Heart left ventricle (tissue), 16 donors: Measurements from ENCODE around the gene CCDC50. TPM values are rescaled to one million over a fixed set of nuclear protein-coding genes. Genes with fewer than 3 reads are reported as not detected.

Experiments
- ATAC-seq, 4 donors: fragments of 200-7000 bp; cut with Tn5 transposase; one replicate each; pipeline ENCODE4 v1.9.1; 2020 to 2022; ENCODE audit warnings: moderate library complexity in 4 of 4, mild to moderate bottlenecking in 3 of 4, moderate number of reproducible peaks in 1 of 4
- DNase-seq, 5 donors: peaks; one replicate each; pipeline ENCODE4 v3.0.0-alpha.2; 2020
- H3K27ac ChIP-seq, 12 donors: fragments of 200-600 bp; sonication (generic) in 4 of 12; one replicate each; pipeline versions ENCODE4 v1.5.0 to v1.8.0; 2016 to 2022; ENCODE audit warnings: mild to moderate bottlenecking in 2 of 12
- H3K27me3 ChIP-seq, 9 donors: fragments of 200-600 bp; sonication (generic) in 2 of 9; one replicate each; pipeline versions ENCODE4 v1.5.1 to v1.8.0; 2016 to 2022; ENCODE audit warnings: mild to moderate bottlenecking in 3 of 9
- H3K36me3 ChIP-seq, 9 donors: fragments of 200-600 bp; sonication (generic) in 2 of 9; one replicate each; pipeline versions ENCODE4 v1.5.0 to v1.8.0; 2018 to 2022; ENCODE audit warnings: mild to moderate bottlenecking in 2 of 9
- H3K4me1 ChIP-seq, 12 donors: fragments of 200-600 bp; sonication (generic) in 4 of 12; one replicate each; pipeline versions ENCODE4 v1.5.0 to v1.8.0; 2016 to 2022; ENCODE audit warnings: mild to moderate bottlenecking in 3 of 12
- H3K4me3 ChIP-seq, 12 donors: fragments of 200-600 bp; sonication (generic) in 4 of 12; one replicate each; pipeline versions ENCODE4 v1.5.0 to v1.8.0; 2017 to 2022; ENCODE audit warnings: mild to moderate bottlenecking in 9 of 12, moderate library complexity in 4 of 12
- H3K9me3 ChIP-seq, 12 donors: fragments of 200-600 bp; sonication (generic) in 4 of 12; one replicate each; pipeline versions ENCODE4 v1.5.0 to v1.8.0; 2016 to 2022; ENCODE audit warnings: mild to moderate bottlenecking in 1 of 12
- CTCF ChIP-seq, 12 donors: fragments of 200-600 bp; sonication (generic) in 4 of 12; IDR thresholded peaks; one replicate each; pipeline versions ENCODE4 v1.5.0 to v1.8.0; 2018 to 2022; ENCODE audit warnings: antibody characterized with exemption in 12 of 12, mild to moderate bottlenecking in 5 of 12
- POLR2A ChIP-seq, 2 donors: fragments of 450-650 bp; IDR thresholded peaks; one replicate each; pipeline ENCODE4 v1.6.1; 2017; ENCODE audit warnings: antibody characterized with exemption in 2 of 2, mild to moderate bottlenecking in 2 of 2, moderate library complexity in 2 of 2
- WGBS, 4 donors: extraction: QIAGEN DNeasy Blood & Tissue Kit in 2 of 4; methylation state at CpG; one replicate each; pipeline versions ENCODE4 v1.1.5 to v1.1.7; 2013 to 2018; 5-methylcytosine and 5-hydroxymethylcytosine counted together
- intact Hi-C, 10 donors: fragments of 100-400 bp; cut with DNase I; formaldehyde crosslinking; loops; one replicate each; pipeline versions ENCODE4 v1.11.1 to v1.14.2; 2022
- polyA plus RNA-seq, 2 donors: library from polyadenylated mRNA; stranded (reverse); fragments of 200-250 nt; gene quantifications; one replicate each; pipeline ENCODE4 v1.2.3, GENCODE V29; 2013
- total RNA-seq, 9 donors: library from RNA; depleted of rRNA in 2 of 9; stranded (reverse); fragments of >200 nt in 2 of 9; fragmentation: NEBNext Ultra II Directional in 3 of 9; extraction: Animal tissue kit (Norgen Biotek cat#: 25700) in 3 of 9; gene quantifications; one replicate each; pipeline versions ENCODE4 v1.1.0 to v1.2.4, GENCODE V29; 2016 to 2023
- donor health status: ischemic (EF 13 %, LVEDD 7.1; RV severe dilation, severe dysfunction).
- donor health status: healthy with polysubstance abuse.
- donor health status: DM: no; HTN: yes; CAD: no.
- donor health status: DM: no; HTN: no; CAD: no.
- donor health status: ischemic (EF 25% LVEDD 6.9; RV normal size, moderate dysfunction).
- donor health status: ischemic (EF 25% LVEDD 5.7; RV mildly dilated, moderate dysfunction).
- donor health status: healthy.
- donor health status: DM: yes; HTN: yes; CAD: no.
- donor health status: ischemic (EF 35%, LVEDD 5.7; RV mildly dilated, moderate dysfunction).
- donor health status: nonischemic (EF 11% LVEDD 7.7; RV severe dilation, severe dysfunction).
- donor health status: DM: yes; HTN: yes; CAD: no.
- donor health status: PGD.
- donor health status: ischemic (EF 29% LVEDD 5.4; RV normal size, mild dysfunction).
- donor health status: nonischemic (EF 23%, LVEDD 6.1; RV moderate dilation, normal function).

CCDC50 gene
- total and polyA plus RNA-seq, 11 donors, result 16.1 to 75.7 (median 54.2) TPM

DNA sequence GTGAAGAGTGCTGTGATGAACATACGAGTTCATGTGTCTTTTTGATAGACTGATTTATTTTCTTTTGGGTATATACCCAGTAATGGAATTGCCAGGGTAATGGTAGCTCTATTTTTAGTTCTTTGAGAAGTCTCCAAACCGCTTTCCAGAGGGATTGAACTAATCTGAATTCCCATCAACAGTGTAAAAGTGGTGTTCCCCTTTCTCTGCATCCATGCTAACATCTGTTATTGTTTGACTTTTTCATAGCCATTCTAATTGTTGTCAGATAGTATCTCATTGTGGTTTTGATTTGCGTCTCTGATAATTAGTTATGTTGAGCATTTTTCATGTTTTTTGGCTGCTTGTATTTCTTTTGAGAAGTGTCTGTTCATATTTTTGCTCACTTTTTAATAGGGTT, 55.9 kb downstream of the CCDC50 start:
- 47 to 88% (median 57%) methylated on average over 3 of the region's 3 CpGs for WGBS, 4 donors
- no peak for TF ChIP-seq POLR2A (IDR thresholded peaks at IDR 0.05)
- TF ChIP-seq CTCF (IDR thresholded peaks at IDR 0.05), result no peak
- H3K9me3 ChIP-seq, result no peaks in the 10 kb centered on the region

GRCh38 chr3:191387441-191388077, 58.4 kb downstream of the CCDC50 start:
- peaks cover 0 to 73% (median 53%) of the 10 kb centered on the region in 9 donors for H3K36me3 ChIP-seq
- intact Hi-C loops, result loop anchor here in 3 of 10 donors (10.0 kb wide), 5 partner anchors 53 to 253 kb away; partner anchors contain the start of genes CCDC50 (in 1 of the 3) and UTS2B (in 1 of the 3)
- H3K4me1 ChIP-seq, result peaks cover 0 to 21% (median 5%) of the 10 kb centered on the region in 12 donors
- no peak for TF ChIP-seq POLR2A (IDR thresholded peaks at IDR 0.05)
- peak in 1 of 4 donors; percentile 27 for ATAC-seq
- DNase-seq, result no peak
- H3K4me3 ChIP-seq, result no peak overlapping the region
- H3K27me3 ChIP-seq, result no peaks in the 10 kb centered on the region
- no peaks in the 10 kb centered on the region for H3K9me3 ChIP-seq
- 43 to 45% (median 44%) methylated on average over 1 of the region's 1 CpG for WGBS, 4 donors
- no peak overlapping the region for H3K27ac ChIP-seq

More for the DNA sequence above, 55.9 kb downstream of the CCDC50 start:
- no peak for ATAC-seq
- intact Hi-C loops, result loop anchor here in 3 of 10 donors (10.0 kb wide), 5 partner anchors 50 to 250 kb away; partner anchors contain the start of genes CCDC50 (in 1 of the 3) and UTS2B (in 1 of the 3)
- H3K4me1 ChIP-seq, result peaks cover 0 to 20% (median 3%) of the 10 kb centered on the region in 12 donors
- H3K27me3 ChIP-seq, result no peaks in the 10 kb centered on the region
- no peak for DNase-seq
- no peak overlapping the region for H3K4me3 ChIP-seq
- H3K27ac ChIP-seq, result no peak overlapping the region
- H3K36me3 ChIP-seq, result peaks cover 0 to 73% (median 53%) of the 10 kb centered on the region in 9 donors

- no peak overlapping the region for H3K27ac ChIP-seq
- H3K27me3 ChIP-seq, result no peaks in the 10 kb centered on the region
- TF ChIP-seq CTCF (IDR thresholded peaks at IDR 0.05) (peak in 9 of 12 donors; percentile 24 to 50 (median 35)), POLR2A (IDR thresholded peaks at IDR 0.05) (no peak)
- H3K4me3 ChIP-seq, result no peak overlapping the region
- no peaks in the 10 kb centered on the region for H3K9me3 ChIP-seq
- peaks cover 0 to 70% (median 49%) of the 10 kb centered on the region in 9 donors for H3K36me3 ChIP-seq
- H3K4me1 ChIP-seq, result peaks cover 0 to 20% (median 0%) of the 10 kb centered on the region in 12 donors
- ATAC-seq, result no peak
- DNase-seq, result no peak
- intact Hi-C loops, result loop anchor here in 3 of 10 donors (10.0 kb wide), 5 partner anchors 54 to 254 kb away; partner anchors contain the start of genes CCDC50 (in 1 of the 3) and UTS2B (in 1 of the 3)
- 67 to 80% (median 74%) methylated on average over 1 of the region's 1 CpG for WGBS, 4 donors
Observed at GRCh38 chr3:191388823-191389222, 59.6 kb downstream of the CCDC50 start.

DNA sequence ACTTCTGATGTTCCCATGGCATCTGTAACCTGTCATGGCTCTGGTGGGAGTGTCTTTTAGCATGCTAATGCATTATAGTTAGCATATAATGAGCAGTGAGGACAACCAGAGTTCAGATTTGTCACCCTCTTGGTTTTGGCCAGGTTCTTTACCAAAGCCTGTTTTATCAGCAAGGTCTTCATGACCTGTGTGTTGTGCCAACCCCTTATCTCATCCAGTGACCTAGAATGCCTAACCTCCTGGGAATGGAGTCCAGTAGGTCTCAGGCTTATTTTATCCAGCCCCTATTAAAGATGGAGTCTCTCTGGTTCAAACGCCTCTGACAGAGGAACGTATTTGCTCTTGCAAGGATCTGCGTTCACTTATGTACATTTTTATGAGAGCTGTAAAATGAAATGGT, 61.4 kb downstream of the CCDC50 start:
- peak in 3 of 4 donors; percentile 42 to 46 (median 44) for ATAC-seq
- no peak overlapping the region for H3K4me3 ChIP-seq
- intact Hi-C loops, result loop anchor here in 5 of 10 donors (5.0 to 10.0 kb wide), 3 partner anchors 136 to 148 kb away; no protein-coding TSS in a partner anchor
- peak in 1 of 5 donors; percentile 39 for DNase-seq
- no peaks in the 10 kb centered on the region for H3K9me3 ChIP-seq
- no peak overlapping the region for H3K27ac ChIP-seq
- H3K27me3 ChIP-seq, result no peaks in the 10 kb centered on the region
- peaks cover 0 to 82% (median 44%) of the 10 kb centered on the region in 9 donors for H3K36me3 ChIP-seq
- 68 to 94% (median 92%) methylated on average over 3 of the region's 3 CpGs for WGBS, 4 donors
- TF ChIP-seq POLR2A (IDR thresholded peaks at IDR 0.05) (no peak), CTCF (IDR thresholded peaks at IDR 0.05) (no peak)
- H3K4me1 ChIP-seq, result peaks cover 0 to 20% (median 0%) of the 10 kb centered on the region in 12 donors
